GM08714 (cell line): ENCODE measurements around the gene GDI2.
"Not testable (repeated sequence)": the region's sequence is repeated elsewhere in the genome, so short reads cannot be mapped to it uniquely, and the experiment has no call there.

Source experiments
- H3K4me3 ChIP-seq: fragments of 200-500 bp; sonication (Bioruptor generic); 2 replicates; pipeline ENCODE4 v1.5.1; 2014; ENCODE audit warnings: mild to moderate bottlenecking, low read length, inconsistent platforms
- ZNF274 ChIP-seq: IDR thresholded peaks from 2 replicates; pipeline ENCODE4 v1.6.1; 2012; ENCODE audit warnings: mild to moderate bottlenecking, low read depth, low read length

The GDI2 gene

DNA sequence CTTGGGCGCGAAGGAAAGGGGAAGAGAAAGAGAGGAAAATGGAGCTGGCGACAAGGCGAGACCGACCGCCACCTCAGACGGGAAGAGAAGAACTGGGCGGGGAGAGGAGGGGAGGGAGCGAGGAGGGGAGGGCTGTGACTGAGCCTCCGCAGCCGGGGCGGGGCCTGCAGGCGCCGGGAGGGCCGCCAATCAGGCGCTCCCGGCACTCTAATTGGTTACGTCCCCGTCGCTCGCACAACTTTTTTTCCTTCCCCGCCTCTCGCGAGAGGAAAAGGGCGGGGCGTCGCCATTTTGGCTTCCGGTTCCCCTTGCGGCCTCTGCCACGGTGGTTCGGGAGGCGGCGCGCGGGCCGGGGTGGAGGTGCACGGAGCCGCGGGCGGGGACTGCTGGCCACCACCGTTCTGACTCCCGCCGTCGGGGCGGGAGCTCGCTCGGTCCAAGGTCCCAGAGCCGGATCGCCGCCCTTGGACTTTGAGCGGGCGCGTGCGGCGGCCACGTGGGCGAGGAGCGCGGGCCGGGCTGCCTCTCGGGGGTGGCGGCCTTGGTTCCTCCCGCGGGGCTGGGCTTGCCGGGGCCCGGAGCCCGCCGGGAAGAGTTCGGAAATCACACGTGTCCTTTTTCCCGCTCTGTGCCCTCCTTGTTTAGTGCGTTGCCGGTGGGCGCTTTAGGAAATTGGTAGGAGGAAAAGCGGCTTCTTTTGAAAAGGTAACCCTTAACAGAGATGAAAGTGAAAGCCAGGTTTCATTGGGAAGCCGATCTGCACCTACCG is at the start of gene GDI2:
Gene GDI2 (minus strand): TSS at position 94 of the 769 bp plus-strand sequence. CDS start 176 bp downstream, outside the sequence.
- no peak for TF ChIP-seq ZNF274
- H3K4me3 ChIP-seq: peak within 1 kb of the TSS; percentile 100

DNA sequence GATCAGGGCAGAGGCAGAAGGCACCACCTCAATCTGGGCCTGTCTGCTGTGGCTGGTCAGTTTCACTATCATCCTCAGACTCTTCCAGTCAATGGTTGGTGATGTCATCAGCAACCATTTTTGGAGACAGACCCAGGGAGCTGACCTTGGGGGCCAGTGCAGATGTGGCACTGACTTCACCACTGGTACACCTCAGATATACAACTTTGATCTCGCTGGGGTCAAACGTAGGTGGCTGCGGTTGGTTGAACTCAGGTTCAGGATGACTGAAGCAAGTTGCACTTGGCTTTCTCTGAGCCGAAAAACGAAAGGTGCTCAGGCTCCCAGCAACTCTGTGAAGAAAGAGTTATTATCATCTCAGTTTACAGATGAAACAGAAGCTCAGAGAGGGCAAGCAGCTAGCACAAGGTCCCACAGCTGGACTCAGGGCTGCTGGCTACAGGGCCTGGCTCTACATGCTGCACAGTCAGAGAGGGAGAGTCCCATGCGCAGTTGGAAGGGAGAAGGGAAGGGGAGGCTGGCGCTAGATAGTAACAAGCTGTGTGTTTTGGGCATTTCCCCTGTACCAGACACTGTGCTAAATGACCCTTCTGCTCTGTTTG is 49.2 kb upstream of the GDI2 start:
- peak overlapping the region; percentile 9; the same call in 1 of the 2 replicates for H3K4me3 ChIP-seq
- TF ChIP-seq ZNF274: no peak

GRCh38 chr10:5860066-5860465 is 46.8 kb upstream of the GDI2 start:
- no peak overlapping the region for H3K4me3 ChIP-seq
- TF ChIP-seq ZNF274: no peak

GRCh38 chr10:5858811-5859210 is 45.6 kb upstream of the GDI2 start:
- H3K4me3 ChIP-seq: no peak overlapping the region
- TF ChIP-seq ZNF274: no peak

DNA sequence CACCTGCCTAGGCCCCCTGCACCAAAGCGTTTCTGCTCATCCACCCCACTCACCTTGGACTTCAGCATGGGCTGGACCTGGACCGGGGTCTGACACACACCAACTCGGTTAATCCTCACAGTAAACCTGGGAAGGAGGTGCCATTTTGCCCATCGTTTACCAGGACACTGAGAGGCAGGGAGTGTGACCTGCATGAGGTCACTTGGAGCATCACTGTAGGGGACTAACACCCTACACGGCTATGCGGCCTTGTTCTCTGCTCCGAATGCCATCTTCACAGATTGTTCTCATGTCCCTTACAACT is 43.4 kb upstream of the GDI2 start:
- no peak for TF ChIP-seq ZNF274
- H3K4me3 ChIP-seq: no peak overlapping the region

DNA sequence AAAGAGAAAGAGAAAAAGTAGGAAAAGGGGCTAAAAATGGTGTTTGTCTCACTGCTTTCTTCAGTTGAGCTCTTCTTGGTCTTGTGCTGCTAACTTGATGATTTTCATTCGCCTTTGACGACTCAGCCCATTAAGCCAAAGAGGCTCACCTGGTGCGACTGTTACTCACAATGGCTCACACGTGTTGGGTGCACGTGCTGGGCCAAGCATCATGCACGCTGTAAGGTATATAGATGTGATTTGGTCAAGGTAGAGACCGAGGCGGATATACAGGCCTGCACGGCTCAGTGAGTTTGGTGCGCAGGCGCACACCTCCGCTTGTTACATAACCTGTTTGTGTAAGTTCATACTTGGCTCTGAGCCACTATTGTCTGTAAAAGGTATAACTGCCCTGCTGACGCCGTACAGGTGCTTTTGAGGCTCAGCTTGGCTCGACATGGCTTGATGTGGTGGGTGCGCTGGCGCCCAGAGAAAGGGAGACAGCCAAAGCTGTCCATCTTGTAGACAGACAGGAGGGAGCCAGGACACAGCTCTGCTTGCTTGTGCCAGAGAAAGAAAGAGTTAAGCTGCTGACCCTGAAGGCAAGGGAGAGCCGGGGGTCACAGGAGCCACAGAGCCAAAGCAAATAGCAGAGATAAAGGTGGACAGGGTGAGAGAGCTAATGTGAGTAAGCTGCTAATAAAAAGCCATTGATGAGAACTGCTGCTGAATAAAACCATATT is 42.9 kb upstream of the GDI2 start:
- no peak for TF ChIP-seq ZNF274
- H3K4me3 ChIP-seq: no peak overlapping the region

DNA sequence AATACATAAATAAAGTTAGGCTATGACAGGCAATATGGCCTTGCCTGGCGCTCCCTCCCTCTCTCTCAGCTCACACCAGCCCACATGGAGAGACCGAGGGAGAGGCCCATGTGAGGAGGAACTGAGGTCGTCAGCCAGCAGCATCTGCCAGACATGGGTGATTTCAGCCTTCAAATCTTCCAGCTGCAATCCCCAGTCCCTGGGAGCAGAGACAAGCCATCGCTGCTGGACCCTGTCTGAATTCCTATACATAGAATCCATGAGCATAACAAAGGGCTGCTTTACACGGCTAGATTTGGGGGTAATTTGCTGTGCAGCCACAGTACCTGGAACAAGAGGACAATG is 40.9 kb upstream of the GDI2 start:
- TF ChIP-seq ZNF274: no peak
- H3K4me3 ChIP-seq: no peak overlapping the region

DNA sequence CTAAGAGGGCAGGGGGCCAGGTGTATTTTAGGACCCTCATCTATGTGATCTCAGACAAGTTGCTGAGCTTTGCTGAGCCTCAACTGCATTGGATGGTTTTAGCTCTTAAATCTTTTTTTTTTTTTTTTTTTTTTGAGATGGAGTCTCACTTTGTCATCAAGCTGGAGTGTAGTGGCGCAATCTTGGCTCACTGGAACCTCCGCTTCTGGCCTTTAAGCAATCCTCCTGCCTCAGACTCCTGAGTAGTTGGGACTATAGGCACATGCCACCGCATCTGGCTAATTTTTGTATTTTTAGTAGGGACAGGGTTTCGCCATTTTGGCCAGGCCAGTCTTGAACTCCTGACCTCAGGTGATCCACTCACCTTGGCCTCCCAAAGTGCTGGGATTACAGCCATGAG is 33.4 kb upstream of the GDI2 start:
- H3K4me3 ChIP-seq: not testable (repeated sequence)

DNA sequence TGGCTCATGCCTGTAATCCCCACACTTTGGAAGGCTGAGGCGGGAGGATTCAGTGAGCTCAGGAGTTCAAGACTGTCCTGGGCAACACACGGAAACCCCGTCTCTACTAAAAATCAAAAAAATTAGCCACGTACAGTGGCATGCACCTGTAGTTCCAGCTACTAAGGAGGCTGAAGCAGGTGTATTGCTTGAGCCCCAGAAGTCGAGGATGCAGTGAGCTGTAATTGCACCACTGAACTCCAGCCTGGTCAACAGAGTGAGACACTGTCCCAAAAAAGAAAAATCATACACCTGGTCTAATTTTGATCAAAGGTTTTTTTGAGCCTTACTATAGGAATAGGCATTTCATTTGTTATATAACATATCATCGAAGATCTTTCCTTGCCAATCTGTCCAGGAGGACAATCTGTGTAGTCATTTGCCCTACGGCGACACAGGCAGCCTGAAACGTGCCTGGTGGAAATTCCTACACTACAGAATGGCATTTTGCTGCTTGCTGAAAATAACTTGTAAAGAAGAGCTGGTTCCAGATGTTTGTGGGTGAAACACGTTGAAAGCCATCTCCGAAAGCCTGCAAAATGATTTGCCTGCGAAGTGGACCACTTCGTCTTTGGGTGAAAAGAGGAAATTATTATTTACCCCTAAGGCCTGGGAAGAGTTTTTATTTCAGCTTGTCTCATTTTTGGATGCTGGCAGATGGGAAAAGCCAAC is 31.3 kb upstream of the GDI2 start:
- TF ChIP-seq ZNF274: no peak
- peak overlapping the region; percentile 16; the same call in 1 of the 2 replicates for H3K4me3 ChIP-seq

DNA sequence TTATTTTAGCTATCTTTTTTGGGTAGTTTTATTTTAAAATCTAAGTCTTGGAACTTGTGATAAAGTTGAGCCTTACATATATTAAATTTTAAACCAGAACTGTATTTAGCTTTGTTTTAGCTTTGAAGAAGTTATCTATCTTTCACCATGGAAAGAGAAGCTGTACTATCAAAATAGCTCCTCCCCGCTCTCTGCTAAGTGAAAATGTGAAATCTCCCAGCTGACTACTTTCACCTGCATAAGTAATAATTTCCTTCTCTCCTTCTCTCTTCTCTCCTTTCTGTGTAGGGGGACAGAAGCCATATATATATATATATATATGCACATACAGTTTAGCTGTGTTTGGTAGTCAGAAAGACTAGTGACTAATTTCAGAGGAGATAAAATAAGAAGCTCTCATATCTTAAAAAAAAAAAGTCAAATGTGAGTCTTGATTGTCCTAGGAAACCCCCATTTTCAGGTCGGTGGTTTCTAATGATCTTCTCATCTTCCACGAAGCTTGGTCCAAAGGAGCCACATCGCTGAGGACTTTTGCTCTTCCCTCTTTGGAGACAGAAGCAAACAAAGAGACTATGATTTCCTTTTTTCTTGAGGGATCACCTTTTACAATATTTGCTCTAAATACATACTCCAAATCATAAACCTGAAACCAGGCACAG is 30.6 kb upstream of the GDI2 start:
- TF ChIP-seq ZNF274: no peak
- H3K4me3 ChIP-seq: peak overlapping the region; percentile 16; the same call in 1 of the 2 replicates

GRCh38 chr10:5841965-5842364 is 28.7 kb upstream of the GDI2 start:
- H3K4me3 ChIP-seq: no peak overlapping the region
- TF ChIP-seq ZNF274: no peak

GRCh38 chr10:5840314-5841307 is 27.4 kb upstream of the GDI2 start:
- peak overlapping the region; percentile 31; the same call in 1 of the 2 replicates for H3K4me3 ChIP-seq
- TF ChIP-seq ZNF274: no peak

DNA sequence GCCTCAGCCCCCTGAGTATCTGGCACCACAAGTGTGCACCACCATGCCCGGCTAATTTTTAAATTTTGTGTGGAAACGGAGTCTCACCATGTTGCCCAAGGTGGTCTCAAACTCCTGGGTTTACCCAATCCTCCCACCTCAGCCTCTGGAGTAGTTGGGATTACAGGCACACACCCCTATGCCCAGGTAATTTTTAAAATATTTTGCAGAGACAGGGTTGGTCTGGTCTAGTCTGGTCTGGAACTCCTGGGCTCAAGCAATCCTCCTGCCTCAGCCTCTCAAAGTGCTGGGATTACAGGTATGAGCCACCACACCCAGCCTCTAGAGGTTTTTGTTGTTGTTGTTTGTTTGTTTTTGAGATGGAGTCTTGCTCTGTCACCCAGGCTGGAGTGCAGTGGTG is 22.9 kb upstream of the GDI2 start:
- H3K4me3 ChIP-seq: not testable (repeated sequence)
